ENCODE measurements around the gene RPL13A. TPM values are rescaled to one million over a fixed set of nuclear protein-coding genes. Genes with fewer than 3 reads are reported as not detected.

The RPL13A gene
- total and polyA plus RNA-seq, 2 of the 13 experiments (the other 11 are each of a cell fraction or from before 2014, with no cell fraction given), result 2,601 to 3,407 TPM

DNA sequence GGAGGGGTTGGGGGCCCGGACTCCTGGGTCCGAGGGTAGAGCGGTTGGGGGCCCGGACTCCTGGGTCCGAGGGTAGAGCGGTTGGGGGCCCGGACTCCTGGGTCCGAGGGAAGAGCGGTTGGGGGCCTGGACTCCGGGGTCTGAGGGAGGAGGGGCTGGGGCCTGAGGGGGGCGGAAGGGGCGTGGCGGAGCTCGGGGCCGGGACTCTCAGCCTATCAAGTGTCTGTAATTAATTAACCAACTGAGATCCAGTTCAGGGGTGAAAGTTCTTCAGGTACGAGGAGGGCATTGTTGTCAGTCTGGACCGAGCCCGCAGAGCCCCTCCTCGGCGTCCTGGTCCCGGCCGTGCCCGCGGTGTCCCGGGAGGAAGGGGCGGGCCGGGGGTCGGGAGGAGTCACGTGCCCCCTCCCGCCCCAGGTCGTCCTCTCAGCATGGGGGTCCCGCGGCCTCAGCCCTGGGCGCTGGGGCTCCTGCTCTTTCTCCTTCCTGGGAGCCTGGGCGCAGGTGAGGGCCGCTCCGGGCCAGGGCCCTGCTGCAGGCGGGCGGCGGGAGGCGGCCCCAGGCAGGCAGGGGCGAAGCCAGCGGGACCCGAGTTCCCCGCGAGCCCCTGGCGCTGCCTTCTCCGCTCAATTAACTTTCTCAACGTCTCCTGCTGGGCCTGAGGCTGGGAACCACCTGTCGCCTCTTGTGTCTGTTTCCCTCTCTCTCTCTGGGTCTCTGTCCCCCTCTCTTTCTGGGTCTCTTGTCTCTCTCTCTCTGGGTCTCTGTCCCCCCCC is 25.8 kb downstream of the RPL13A start (continued):
- TF ChIP-seq, protein P1, sequence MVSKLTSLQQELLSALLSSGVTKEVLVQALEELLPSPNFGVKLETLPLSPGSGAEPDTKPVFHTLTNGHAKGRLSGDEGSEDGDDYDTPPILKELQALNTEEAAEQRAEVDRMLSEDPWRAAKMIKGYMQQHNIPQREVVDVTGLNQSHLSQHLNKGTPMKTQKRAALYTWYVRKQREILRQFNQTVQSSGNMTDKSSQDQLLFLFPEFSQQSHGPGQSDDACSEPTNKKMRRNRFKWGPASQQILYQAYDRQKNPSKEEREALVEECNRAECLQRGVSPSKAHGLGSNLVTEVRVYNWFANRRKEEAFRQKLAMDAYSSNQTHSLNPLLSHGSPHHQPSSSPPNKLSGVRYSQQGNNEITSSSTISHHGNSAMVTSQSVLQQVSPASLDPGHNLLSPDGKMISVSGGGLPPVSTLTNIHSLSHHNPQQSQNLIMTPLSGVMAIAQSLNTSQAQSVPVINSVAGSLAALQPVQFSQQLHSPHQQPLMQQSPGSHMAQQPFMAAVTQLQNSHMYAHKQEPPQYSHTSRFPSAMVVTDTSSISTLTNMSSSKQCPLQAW (CRISPR knock-in tag; IDR thresholded peaks at IDR 0.05), result peak; percentile 60
- TF ChIP-seq ELF1 (CRISPR knock-in tag; IDR thresholded peaks at IDR 0.05) (peak; percentile 14; the same call in 1 of the 2 replicates), ZBTB33 (CRISPR knock-in tag; IDR thresholded peaks at IDR 0.05) (no peak), ZNF589 (CRISPR knock-in tag; conservative IDR thresholded peaks at IDR 0.05) (no peak), HDAC2 (CRISPR knock-in tag; IDR thresholded peaks at IDR 0.05) (peak; percentile 45; the same call in 1 of the 2 replicates), HOXA3 (CRISPR knock-in tag; IDR thresholded peaks at IDR 0.05) (peak; percentile 62; the same call in 1 of the 2 replicates), ZNF710 (CRISPR knock-in tag; IDR thresholded peaks at IDR 0.05; ENCODE audit: borderline replicate concordance) (0 out of 2 replicates have a peak, but pooled peaks have one; percentile 48), GATAD2A (CRISPR knock-in tag; IDR thresholded peaks at IDR 0.05) (0 out of 2 replicates have a peak, but pooled peaks have one; percentile 25), SP1 (IDR thresholded peaks at IDR 0.05) (no peak), SP1 (CRISPR knock-in tag; IDR thresholded peaks at IDR 0.05) (peak; percentile 66), ZNF333 (CRISPR knock-in tag; IDR thresholded peaks at IDR 0.05; ENCODE audit: borderline replicate concordance) (peak; percentile 54; the same call in 1 of the 2 replicates), MXD3 (CRISPR knock-in tag; IDR thresholded peaks at IDR 0.05) (peak; percentile 88), DDIT3 (CRISPR knock-in tag; IDR thresholded peaks at IDR 0.05) (no peak), BCL6 (CRISPR knock-in tag; IDR thresholded peaks at IDR 0.05) (0 out of 2 replicates have a peak, but pooled peaks have one; percentile 40), FOXA1 (IDR thresholded peaks at IDR 0.05) (no peak), FOXA1 (CRISPR knock-in tag; IDR thresholded peaks at IDR 0.05) (peak; percentile 19; the same call in 1 of the 2 replicates), ZNF460 (CRISPR knock-in tag; IDR thresholded peaks at IDR 0.05; ENCODE audit: borderline replicate concordance) (no peak), SOX13 (IDR thresholded peaks at IDR 0.05) (no peak; the same call in 1 of the 2 replicates), SOX13 (CRISPR knock-in tag; conservative IDR thresholded peaks at IDR 0.05 in 1 of 2, IDR thresholded peaks at IDR 0.05 in 1 of 2) (peak in 1 of 2 experiments; percentile 68; a peak in 2 of 4 replicates), DMAP1 (CRISPR knock-in tag; IDR thresholded peaks at IDR 0.05) (peak; percentile 66; the same call in 1 of the 2 replicates), ZNF709 (CRISPR knock-in tag; IDR thresholded peaks at IDR 0.05) (0 out of 2 replicates have a peak, but pooled peaks have one; percentile 60), ZNF143 (CRISPR knock-in tag; IDR thresholded peaks at IDR 0.05) (0 out of 2 replicates have a peak, but pooled peaks have one; percentile 16), PHF20 (CRISPR knock-in tag; IDR thresholded peaks at IDR 0.05) (no peak), ARID2 (CRISPR knock-in tag; IDR thresholded peaks at IDR 0.05; ENCODE audit: borderline replicate concordance) (peak; percentile 66; the same call in 1 of the 2 replicates), TSC22D2 (CRISPR knock-in tag; IDR thresholded peaks at IDR 0.05; ENCODE audit: borderline replicate concordance) (0 out of 2 replicates have a peak, but pooled peaks have one; percentile 49)

All from HepG2 (cell line).